Naive thymus-derived CD4-positive, alpha-beta T cell (primary cell): ENCODE measurements around the gene WWOX. TPM values are rescaled to one million over a fixed set of nuclear protein-coding genes. Genes with fewer than 3 reads are reported as not detected.
A peak's percentile ranks its signal among the peaks of the same experiment; 100 is the strongest.

Experiments
- ATAC-seq: fragments of 150-1000 bp; cut with Tn5 transposase; 2 replicates; pipeline ENCODE4 v1.10.0; 2021; ENCODE audit warnings: mild to moderate bottlenecking, moderate library complexity
- CTCF ChIA-PET: fragments of 350-600 bp; sonication (Branson Sonifier 250); formaldehyde crosslinking; loops from one replicate; lab custom pipeline; 2021; ENCODE audit warnings: antibody characterized with exemption; lab: Charles Lee
- POLR2A ChIA-PET: fragments of 350-600 bp; sonication (Branson Sonifier 250); formaldehyde crosslinking; loops from one replicate; lab custom pipeline; 2021; ENCODE audit warnings: antibody characterized with exemption, inconsistent platforms; lab: Charles Lee
- DNase-seq, 9 donors: peaks; one replicate each; pipeline versions ENCODE4 v3.0.0 to v3.0.0-alpha.2; 2020 to 2022; ENCODE audit warnings: mixed read lengths in 1 of 9
- H3K27ac ChIP-seq: one replicate; pipeline ENCODE4 v1.7.0; 2013; ENCODE audit warnings: mild to moderate bottlenecking, low read depth, low read length, moderate library complexity
- H3K27me3 ChIP-seq, 2 donors: one replicate each; pipeline ENCODE4 v1.7.0; 2013; ENCODE audit warnings: low read length in 2 of 2, mild to moderate bottlenecking in 2 of 2, moderate library complexity in 2 of 2; ENCODE audit not compliant: control insufficient read depth in 2 of 2, insufficient read depth in 2 of 2
- H3K36me3 ChIP-seq, 3 experiments: 1 replicate in 2 of 3; 2 replicates in 1 of 3; pipeline ENCODE4 v1.7.0; 2013; ENCODE audit warnings: low read length in 3 of 3, mild to moderate bottlenecking in 3 of 3, moderate library complexity in 1 of 3; ENCODE audit not compliant: insufficient read depth in 3 of 3, control insufficient read depth in 2 of 3
- H3K4me1 ChIP-seq, 2 donors: one replicate each; pipeline ENCODE4 v1.7.0; 2013; ENCODE audit warnings: low read length in 2 of 2, mild to moderate bottlenecking in 2 of 2, moderate library complexity in 1 of 2; ENCODE audit not compliant: control insufficient read depth in 2 of 2, insufficient read depth in 2 of 2
- H3K4me3 ChIP-seq: 2 replicates; pipeline ENCODE4 v1.7.0; 2013; ENCODE audit warnings: mild to moderate bottlenecking, low read length
- H3K9me3 ChIP-seq, 3 experiments: 1 replicate in 2 of 3; 2 replicates in 1 of 3; pipeline ENCODE4 v1.7.0; 2013; ENCODE audit warnings: low read length in 3 of 3; ENCODE audit not compliant: control insufficient read depth in 2 of 3
- H3K27ac Mint-ChIP-seq, 9 donors: one replicate each; pipeline ENCODE4 v1.8.0; 2020 to 2022; ENCODE audit warnings: mixed read lengths in 9 of 9, mild to moderate bottlenecking in 8 of 9, moderate library complexity in 5 of 9, inconsistent platforms in 2 of 9
- H3K27me3 Mint-ChIP-seq, 5 donors: one replicate each; pipeline ENCODE4 v1.8.0; 2021 to 2022; ENCODE audit warnings: mixed read lengths in 5 of 5, mild to moderate bottlenecking in 1 of 5
- H3K36me3 Mint-ChIP-seq, 5 donors: one replicate each; pipeline ENCODE4 v1.8.0; 2020 to 2022; ENCODE audit warnings: mixed read lengths in 5 of 5, mild to moderate bottlenecking in 3 of 5, inconsistent platforms in 1 of 5
- H3K4me1 Mint-ChIP-seq, 7 donors: one replicate each; pipeline ENCODE4 v1.8.0; 2020 to 2022; ENCODE audit warnings: mixed read lengths in 7 of 7, mild to moderate bottlenecking in 3 of 7, inconsistent platforms in 1 of 7
- H3K4me3 Mint-ChIP-seq, 10 donors: one replicate each; pipeline ENCODE4 v1.8.0; 2020 to 2022; ENCODE audit warnings: mild to moderate bottlenecking in 10 of 10, mixed read lengths in 10 of 10, moderate library complexity in 6 of 10, inconsistent platforms in 2 of 10
- H3K9me3 Mint-ChIP-seq, 11 donors: one replicate each; pipeline ENCODE4 v1.8.0; 2020 to 2022; ENCODE audit warnings: mixed read lengths in 11 of 11, mild to moderate bottlenecking in 4 of 11, inconsistent platforms in 1 of 11, moderate library complexity in 1 of 11
- intact Hi-C, 2 donors: fragments of 100-400 bp; cut with micrococcal nuclease; formaldehyde crosslinking; loops; one replicate each; pipeline ENCODE4 v1.15.1; 2023
- polyA plus RNA-seq, 2 donors: library from polyadenylated mRNA; unstranded; fragments of 300-500 nt; fragmentation: Illumina TruSeq; gene quantifications; one replicate each; pipeline ENCODE4 v1.2.3, GENCODE V29; 2021
- total RNA-seq, 6 experiments: library from RNA in 5 of 6; stranded (reverse) in 5 of 6; gene quantifications; 1 replicate in 5 of 6; 2 replicates in 1 of 6; pipeline ENCODE4 v1.2.3 and lab custom pipeline; 2021 to 2026

Gene WWOX
- total and polyA plus RNA-seq, 7 experiments from 2014 or later = 13.8 to 31.1 (median 20.8) TPM

DNA sequence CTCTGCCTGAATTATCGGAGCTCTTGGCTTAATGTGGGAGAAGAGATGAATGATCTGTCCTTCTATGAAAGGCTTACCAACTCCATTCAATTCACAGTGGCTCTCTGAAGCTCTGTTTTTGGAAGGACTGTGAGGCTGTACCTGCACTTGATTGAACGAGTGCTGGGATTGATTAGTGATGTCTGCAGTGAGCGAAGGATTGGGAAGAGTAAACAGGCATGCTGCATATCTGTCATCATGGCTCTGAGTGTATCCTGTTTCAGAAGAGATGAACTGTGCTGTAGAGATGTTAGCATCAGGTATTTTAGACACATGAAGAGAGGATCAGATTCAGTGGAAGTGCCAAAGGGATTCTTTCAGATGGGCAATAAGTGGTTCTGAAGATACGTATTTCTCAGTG, 937.1 kb downstream of the WWOX start:
- ChIA-PET POLR2A (no interaction called here), CTCF (no interaction called here)
- no peak overlapping the region for H3K27ac Mint-ChIP-seq
- H3K4me3 ChIP-seq = no peak overlapping the region
- no peaks in the 10 kb centered on the region for H3K27me3 Mint-ChIP-seq
- peaks cover 0 to 4% (median 0%) of the 10 kb centered on the region in 3 experiments for H3K9me3 ChIP-seq
- DNase-seq = no peak
- H3K27ac ChIP-seq = no peak overlapping the region
- H3K4me1 ChIP-seq = no peaks in the 10 kb centered on the region
- H3K9me3 Mint-ChIP-seq = peaks cover 2 to 18% (median 5%) of the 10 kb centered on the region in 11 donors
- peaks cover 0 to 7% (median 0%) of the 10 kb centered on the region in 7 donors for H3K4me1 Mint-ChIP-seq
- no peaks in the 10 kb centered on the region for H3K36me3 ChIP-seq
- intact Hi-C loops = no loop called here
- H3K36me3 Mint-ChIP-seq = peaks cover 0 to 7% (median 4%) of the 10 kb centered on the region in 5 donors
- no peak for ATAC-seq
- H3K4me3 Mint-ChIP-seq = no peak overlapping the region
- no peaks in the 10 kb centered on the region for H3K27me3 ChIP-seq

DNA sequence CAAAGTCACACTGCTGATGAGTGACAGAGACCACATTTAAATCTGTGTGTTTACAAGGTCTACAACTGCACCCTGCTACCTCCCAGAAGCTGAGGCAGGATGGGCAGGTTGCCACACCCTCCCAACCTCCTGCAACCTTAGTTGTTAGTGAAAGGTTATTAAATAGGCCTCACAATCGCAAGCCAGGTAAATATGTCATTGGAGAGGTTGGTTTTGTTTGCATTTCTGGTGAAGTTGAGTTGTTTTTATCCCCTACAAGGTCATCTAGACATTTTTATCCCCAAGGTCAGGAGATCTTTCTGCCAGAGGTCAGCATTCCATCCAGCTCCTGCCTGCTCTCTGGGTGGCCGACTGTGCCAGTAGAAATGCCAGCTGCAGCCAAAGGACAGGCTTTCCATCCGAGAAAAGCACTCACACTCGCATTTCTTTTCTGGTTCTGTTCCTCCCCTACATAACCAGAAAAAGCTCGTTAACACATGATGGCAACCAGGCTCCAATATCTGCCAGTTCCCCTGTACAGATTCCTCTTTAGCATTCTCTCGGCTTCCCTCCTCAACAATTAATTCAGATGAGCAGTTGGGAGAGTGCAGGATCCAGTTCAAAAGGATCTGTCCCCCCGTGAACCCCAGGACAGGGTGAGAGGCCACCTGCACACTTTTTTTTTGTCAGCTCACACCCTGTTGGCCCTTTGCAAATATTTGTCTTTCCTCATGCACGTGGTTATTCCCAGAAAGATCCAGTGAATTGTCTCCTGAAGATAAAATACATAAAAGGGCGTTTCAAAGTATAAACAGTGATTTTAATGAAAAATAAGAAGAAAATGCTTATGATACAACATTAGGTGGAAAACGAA, 938.3 kb downstream of the WWOX start:
- POLR2A ChIA-PET = no interaction called here
- ATAC-seq = no peak

DNA sequence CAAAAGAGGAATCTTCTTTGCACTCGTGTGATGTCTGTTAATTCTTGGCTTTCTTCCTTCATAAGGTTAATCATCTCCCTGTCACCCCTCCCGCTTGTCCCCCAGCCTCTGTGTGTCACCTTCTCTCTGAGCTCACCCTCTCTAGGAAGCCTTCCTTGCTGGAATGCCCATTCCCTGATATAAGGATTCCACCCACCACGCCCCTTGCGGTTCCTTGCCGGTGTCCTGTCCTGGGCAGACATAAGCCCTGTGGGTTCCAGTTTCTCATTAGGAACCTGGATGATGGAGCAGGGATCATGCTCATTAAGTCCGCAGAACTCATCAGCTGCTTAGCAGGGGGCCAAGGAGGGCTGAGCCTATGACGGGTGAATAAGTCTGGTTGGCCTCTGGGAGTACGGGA, 941.8 kb downstream of the WWOX start:
- Histone ChIP-seq H3K27ac (no peak overlapping the region), H3K36me3 (no peaks in the 10 kb centered on the region), H3K4me3 (no peak overlapping the region), H3K4me1 (peaks cover 12 to 16% of the 10 kb centered on the region in 2 donors), H3K9me3 (no peaks in the 10 kb centered on the region), H3K27me3 (no peaks in the 10 kb centered on the region)
- intact Hi-C loops = no loop called here
- peaks cover 0 to 2% (median 0%) of the 10 kb centered on the region in 5 donors for H3K36me3 Mint-ChIP-seq
- no peak overlapping the region for H3K4me3 Mint-ChIP-seq
- ChIA-PET POLR2A (no interaction called here), CTCF (no interaction called here)
- DNase-seq (no peak), ATAC-seq (no peak)
- peaks cover 0 to 11% (median 0%) of the 10 kb centered on the region in 11 donors for H3K9me3 Mint-ChIP-seq
- peaks cover 16 to 33% (median 27%) of the 10 kb centered on the region in 7 donors for H3K4me1 Mint-ChIP-seq
- H3K27ac Mint-ChIP-seq = no peak overlapping the region
- no peaks in the 10 kb centered on the region for H3K27me3 Mint-ChIP-seq

More for the DNA sequence above, 938.3 kb downstream of the WWOX start:
- no peak overlapping the region for H3K4me3 Mint-ChIP-seq
- intact Hi-C loops = no loop called here
- no peak for DNase-seq
- Histone ChIP-seq H3K4me1 (no peaks in the 10 kb centered on the region), H3K36me3 (no peaks in the 10 kb centered on the region), H3K4me3 (no peak overlapping the region), H3K27ac (no peak overlapping the region), H3K9me3 (peaks cover 0 to 4% (median 0%) of the 10 kb centered on the region in 3 experiments), H3K27me3 (no peaks in the 10 kb centered on the region)
- no peak overlapping the region for H3K27ac Mint-ChIP-seq
- H3K27me3 Mint-ChIP-seq = no peaks in the 10 kb centered on the region
- peaks cover 0 to 7% (median 4%) of the 10 kb centered on the region in 5 donors for H3K36me3 Mint-ChIP-seq
- peaks cover 2 to 17% (median 5%) of the 10 kb centered on the region in 11 donors for H3K9me3 Mint-ChIP-seq
- peaks cover 5 to 13% (median 8%) of the 10 kb centered on the region in 7 donors for H3K4me1 Mint-ChIP-seq
- CTCF ChIA-PET = no interaction called here

DNA sequence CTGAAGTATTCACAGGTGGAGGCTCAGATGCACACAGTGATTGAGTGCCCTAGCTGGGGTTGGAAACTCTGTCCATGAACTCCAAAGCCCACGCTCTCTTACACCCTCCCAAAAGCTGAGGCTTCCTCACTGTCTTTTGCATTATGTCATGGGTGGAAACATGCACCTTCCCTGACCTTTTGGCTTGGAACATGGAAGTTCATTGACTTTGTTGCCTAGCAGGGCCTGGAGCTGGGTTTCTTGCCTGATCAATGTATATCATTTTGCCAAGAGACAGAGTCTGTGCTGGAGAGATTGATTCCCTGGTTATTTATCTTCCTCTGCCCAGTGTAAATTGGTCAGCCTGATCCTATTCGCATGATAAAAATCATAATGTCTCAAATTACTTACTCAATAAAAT, 942.7 kb downstream of the WWOX start:
- peaks cover 12 to 16% of the 10 kb centered on the region in 2 donors for H3K4me1 ChIP-seq
- no peak overlapping the region for H3K4me3 ChIP-seq
- DNase-seq (no peak), ATAC-seq (no peak)
- H3K4me1 Mint-ChIP-seq = peaks cover 22 to 34% (median 31%) of the 10 kb centered on the region in 7 donors
- intact Hi-C loops = no loop called here
- H3K9me3 ChIP-seq = no peaks in the 10 kb centered on the region
- CTCF ChIA-PET = no interaction called here
- H3K36me3 ChIP-seq = no peaks in the 10 kb centered on the region
- H3K36me3 Mint-ChIP-seq = peaks cover 0 to 2% (median 0%) of the 10 kb centered on the region in 5 donors
- H3K9me3 Mint-ChIP-seq = peaks cover 0 to 7% (median 0%) of the 10 kb centered on the region in 11 donors
- H3K27ac Mint-ChIP-seq = peak overlapping the region in 1 of 9 donors; percentile 45
- H3K27ac ChIP-seq = no peak overlapping the region
- H3K4me3 Mint-ChIP-seq = peak overlapping the region in 1 of 10 donors; percentile 5
- H3K27me3 ChIP-seq = no peaks in the 10 kb centered on the region
- POLR2A ChIA-PET = no interaction called here
- no peaks in the 10 kb centered on the region for H3K27me3 Mint-ChIP-seq

DNA sequence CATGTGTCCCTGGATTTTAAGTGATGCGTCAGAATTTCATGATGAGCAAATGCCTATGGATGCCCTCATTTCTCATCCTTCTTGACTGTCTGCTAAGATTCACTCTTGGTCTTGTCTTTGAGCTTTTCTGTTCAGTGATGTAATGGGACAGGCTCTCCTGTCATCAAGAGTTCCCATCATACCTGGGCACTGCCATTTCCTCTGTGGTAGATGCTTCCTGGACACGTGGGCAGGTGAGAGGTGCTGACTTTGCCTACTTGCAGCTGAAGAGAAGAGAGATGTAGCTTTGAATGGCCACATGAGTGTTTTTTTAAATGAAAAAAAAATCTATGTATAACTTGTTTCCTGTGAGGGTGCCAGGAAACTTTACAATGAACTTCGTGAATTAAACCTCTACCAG, 943.4 kb downstream of the WWOX start:
- Mint-ChIP-seq H3K36me3 (no peaks in the 10 kb centered on the region), H3K4me3 (peak overlapping the region in 7 of 10 donors; percentile 6 to 58 (median 25)), H3K4me1 (peaks cover 19 to 34% (median 32%) of the 10 kb centered on the region in 7 donors), H3K27me3 (no peaks in the 10 kb centered on the region), H3K9me3 (peaks cover 0 to 2% (median 0%) of the 10 kb centered on the region in 11 donors), H3K27ac (peak overlapping the region in 6 of 9 donors; percentile 6 to 61 (median 31))
- DNase-seq (peak in 6 of 9 donors; percentile 8 to 47 (median 30)), ATAC-seq (peak; percentile 54)
- ChIA-PET CTCF (interaction anchor here (0.7 to 1.2 kb wide), 2 partner anchors 61 to 1204 kb away, joined by 3 to 4 read pairs; no protein-coding TSS in a partner anchor), POLR2A (no interaction called here)
- H3K4me3 ChIP-seq = no peak overlapping the region
- H3K9me3 ChIP-seq = no peaks in the 10 kb centered on the region
- no peaks in the 10 kb centered on the region for H3K27me3 ChIP-seq
- H3K36me3 ChIP-seq = no peaks in the 10 kb centered on the region
- intact Hi-C loops = no loop called here
- peaks cover 12 to 16% of the 10 kb centered on the region in 2 donors for H3K4me1 ChIP-seq
- no peak overlapping the region for H3K27ac ChIP-seq

DNA sequence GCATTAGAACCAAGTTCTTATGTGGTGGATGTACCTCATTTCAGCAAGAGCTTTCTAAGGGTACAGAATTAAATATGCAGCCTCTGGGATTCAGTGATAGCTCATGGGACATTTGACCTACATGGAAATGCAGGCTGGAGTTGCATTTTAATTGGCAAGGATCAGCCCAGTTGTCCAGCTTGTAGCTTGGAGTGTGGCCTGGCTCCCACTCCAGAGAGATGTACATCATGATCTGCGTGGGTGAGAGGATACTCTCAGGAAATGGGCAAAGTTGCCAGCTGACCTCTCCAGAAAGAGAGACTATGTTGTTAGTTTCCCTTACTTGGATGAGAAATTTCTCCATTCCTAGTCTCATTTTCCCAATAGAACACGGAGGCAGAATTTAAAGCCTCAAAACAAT, 945.7 kb downstream of the WWOX start:
- H3K27ac Mint-ChIP-seq = no peak overlapping the region
- Histone ChIP-seq H3K4me1 (peaks cover 12 to 16% of the 10 kb centered on the region in 2 donors), H3K27me3 (no peaks in the 10 kb centered on the region), H3K36me3 (no peaks in the 10 kb centered on the region), H3K27ac (no peak overlapping the region), H3K9me3 (no peaks in the 10 kb centered on the region), H3K4me3 (no peak overlapping the region)
- peaks cover 0 to 2% (median 0%) of the 10 kb centered on the region in 11 donors for H3K9me3 Mint-ChIP-seq
- no peak overlapping the region for H3K4me3 Mint-ChIP-seq
- POLR2A ChIA-PET = no interaction called here
- intact Hi-C loops = loop anchor here in 1 of 2 donors (5.0 kb wide), 1 partner anchor 338 kb away; no protein-coding TSS in a partner anchor
- CTCF ChIA-PET = no interaction called here
- peaks cover 19 to 34% (median 29%) of the 10 kb centered on the region in 7 donors for H3K4me1 Mint-ChIP-seq
- no peaks in the 10 kb centered on the region for H3K27me3 Mint-ChIP-seq
- peaks cover 0 to 5% (median 0%) of the 10 kb centered on the region in 5 donors for H3K36me3 Mint-ChIP-seq
- ATAC-seq (no peak), DNase-seq (no peak)
